IMR-90 (cell line): Measurements from ENCODE around the gene PBRM1.

ENCODE experiments used
- CTCF ChIP-seq: conservative IDR thresholded peaks from 2 replicates; pipeline ENCODE4 v1.5.1; 2012; ENCODE audit warnings: mild to moderate bottlenecking, low read depth, low read length, improper control_type of control experiment
- POLR2A ChIP-seq: IDR thresholded peaks from 2 replicates; pipeline ENCODE4 v1.6.1; 2012; ENCODE audit warnings: mild to moderate bottlenecking, low read depth, low read length
- RAD21 ChIP-seq: IDR thresholded peaks from 2 replicates; pipeline ENCODE4 v1.6.1; 2012; ENCODE audit warnings: low read length, improper control_type of control experiment
- RFX5 ChIP-seq: IDR thresholded peaks from 2 replicates; pipeline ENCODE4 v1.8.0; 2012; ENCODE audit warnings: low read depth, mild to moderate bottlenecking, low read length, moderate library complexity
- TF ChIP-seq, protein P1 (sequence below): fragments of 150-350 bp; IDR thresholded peaks from 2 replicates; pipeline ENCODE4 v1.6.1; 2016; ENCODE audit warnings: low read depth, mild to moderate bottlenecking, low read length, moderate library complexity, borderline replicate concordance

GRCh38 chr3:52715714-52716305 lies 30.1 kb upstream of the PBRM1 start:
- TF ChIP-seq, protein P1, sequence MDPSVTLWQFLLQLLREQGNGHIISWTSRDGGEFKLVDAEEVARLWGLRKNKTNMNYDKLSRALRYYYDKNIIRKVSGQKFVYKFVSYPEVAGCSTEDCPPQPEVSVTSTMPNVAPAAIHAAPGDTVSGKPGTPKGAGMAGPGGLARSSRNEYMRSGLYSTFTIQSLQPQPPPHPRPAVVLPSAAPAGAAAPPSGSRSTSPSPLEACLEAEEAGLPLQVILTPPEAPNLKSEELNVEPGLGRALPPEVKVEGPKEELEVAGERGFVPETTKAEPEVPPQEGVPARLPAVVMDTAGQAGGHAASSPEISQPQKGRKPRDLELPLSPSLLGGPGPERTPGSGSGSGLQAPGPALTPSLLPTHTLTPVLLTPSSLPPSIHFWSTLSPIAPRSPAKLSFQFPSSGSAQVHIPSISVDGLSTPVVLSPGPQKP, result no peak
- TF ChIP-seq RFX5, result no peak
- TF ChIP-seq POLR2A, result no peak
- TF ChIP-seq CTCF, result no peak
- no peak for TF ChIP-seq RAD21
